Measurements from ENCODE around the gene FOXN1. TPM values are rescaled to one million over a fixed set of nuclear protein-coding genes. Genes with fewer than 3 reads are reported as not detected.

The FOXN1 gene
- total and polyA plus RNA-seq, 2 donors from 2014 or later = not detected

- Histone ChIP-seq H3K4me1 (ENCODE audit: control insufficient read depth in 2 of 3, insufficient read depth in 2 of 3, low read depth in 1 of 3, low read length in 3 of 3) (peaks cover 0 to 12% (median 8%) of the 10 kb centered on the region in 3 donors), H3K36me3 (ENCODE audit: control insufficient read depth in 2 of 3, insufficient read depth in 3 of 3, low read length in 3 of 3) (no peaks in the 10 kb centered on the region), H3K9ac (ENCODE audit: low read length in 3 of 3) (no peak overlapping the region), H3K27ac (ENCODE audit: low read depth in 2 of 2, low read length in 2 of 2) (no peak overlapping the region), H3K9me3 (ENCODE audit: control insufficient read depth in 2 of 3, insufficient read depth in 1 of 3, low read length in 3 of 3) (no peaks in the 10 kb centered on the region), H3K4me3 (ENCODE audit: low read length in 3 of 3) (no peak overlapping the region), H3K27me3 (ENCODE audit: control insufficient read depth, insufficient read depth, low read length) (no peaks in the 10 kb centered on the region)
- FAIRE-seq (no peak), DNase-seq (peak in 1 of 5 donors; percentile 50)
- no peak for TF ChIP-seq CTCF (IDR thresholded peaks at IDR 0.05; ENCODE audit: borderline replicate concordance, extremely low read depth, insufficient read depth)
- intact Hi-C loops (cut with DNase I) = no loop called here
Measured at GRCh38 chr17:28547096-28547622, 41.0 kb downstream of the FOXN1 start.

GRCh38 chr17:28547623-28548416 lies 41.7 kb downstream of the FOXN1 start:
- peak; percentile 88 for TF ChIP-seq CTCF (IDR thresholded peaks at IDR 0.05; ENCODE audit: borderline replicate concordance, extremely low read depth, insufficient read depth)
- peak; percentile 79 to 89 (median 83) for DNase-seq
- Histone ChIP-seq H3K27me3 (ENCODE audit: control insufficient read depth, insufficient read depth, low read length) (no peaks in the 10 kb centered on the region), H3K4me1 (ENCODE audit: control insufficient read depth in 2 of 3, insufficient read depth in 2 of 3, low read depth in 1 of 3, low read length in 3 of 3) (peaks cover 0 to 12% (median 8%) of the 10 kb centered on the region in 3 donors), H3K36me3 (ENCODE audit: control insufficient read depth in 2 of 3, insufficient read depth in 3 of 3, low read length in 3 of 3) (no peaks in the 10 kb centered on the region), H3K9ac (ENCODE audit: low read length in 3 of 3) (no peak overlapping the region), H3K9me3 (ENCODE audit: control insufficient read depth in 2 of 3, insufficient read depth in 1 of 3, low read length in 3 of 3) (no peaks in the 10 kb centered on the region), H3K4me3 (ENCODE audit: low read length in 3 of 3) (no peak overlapping the region), H3K27ac (ENCODE audit: low read depth in 2 of 2, low read length in 2 of 2) (no peak overlapping the region)
- intact Hi-C loops (cut with DNase I) = no loop called here
- no peak for FAIRE-seq

GRCh38 chr17:28548417-28549130 lies 42.4 kb downstream of the FOXN1 start:
- H3K4me3 ChIP-seq (ENCODE audit: low read length in 3 of 3) = no peak overlapping the region
- TF ChIP-seq CTCF (IDR thresholded peaks at IDR 0.05; ENCODE audit: borderline replicate concordance, extremely low read depth, insufficient read depth) = no peak
- no peaks in the 10 kb centered on the region for H3K27me3 ChIP-seq (ENCODE audit: control insufficient read depth, insufficient read depth, low read length)
- no peak overlapping the region for H3K9ac ChIP-seq (ENCODE audit: low read length in 3 of 3)
- no peaks in the 10 kb centered on the region for H3K9me3 ChIP-seq (ENCODE audit: control insufficient read depth in 2 of 3, insufficient read depth in 1 of 3, low read length in 3 of 3)
- H3K4me1 ChIP-seq (ENCODE audit: control insufficient read depth in 2 of 3, insufficient read depth in 2 of 3, low read depth in 1 of 3, low read length in 3 of 3) = peaks cover 2 to 12% (median 8%) of the 10 kb centered on the region in 3 donors
- FAIRE-seq (no peak), DNase-seq (no peak)
- no peak overlapping the region for H3K27ac ChIP-seq (ENCODE audit: low read depth in 2 of 2, low read length in 2 of 2)
- H3K36me3 ChIP-seq (ENCODE audit: control insufficient read depth in 2 of 3, insufficient read depth in 3 of 3, low read length in 3 of 3) = peaks cover 0 to 6% (median under 1%) of the 10 kb centered on the region in 3 donors
- intact Hi-C loops (cut with DNase I) = no loop called here

Measured in kidney (tissue), 14 donors.